ENCODE results near the gene CCRL2. TPM values are rescaled to one million over a fixed set of nuclear protein-coding genes. Genes with fewer than 3 reads are reported as not detected.

CCRL2 gene
- total RNA-seq, 1 experiment from 2014 or later, result not detected

DNA sequence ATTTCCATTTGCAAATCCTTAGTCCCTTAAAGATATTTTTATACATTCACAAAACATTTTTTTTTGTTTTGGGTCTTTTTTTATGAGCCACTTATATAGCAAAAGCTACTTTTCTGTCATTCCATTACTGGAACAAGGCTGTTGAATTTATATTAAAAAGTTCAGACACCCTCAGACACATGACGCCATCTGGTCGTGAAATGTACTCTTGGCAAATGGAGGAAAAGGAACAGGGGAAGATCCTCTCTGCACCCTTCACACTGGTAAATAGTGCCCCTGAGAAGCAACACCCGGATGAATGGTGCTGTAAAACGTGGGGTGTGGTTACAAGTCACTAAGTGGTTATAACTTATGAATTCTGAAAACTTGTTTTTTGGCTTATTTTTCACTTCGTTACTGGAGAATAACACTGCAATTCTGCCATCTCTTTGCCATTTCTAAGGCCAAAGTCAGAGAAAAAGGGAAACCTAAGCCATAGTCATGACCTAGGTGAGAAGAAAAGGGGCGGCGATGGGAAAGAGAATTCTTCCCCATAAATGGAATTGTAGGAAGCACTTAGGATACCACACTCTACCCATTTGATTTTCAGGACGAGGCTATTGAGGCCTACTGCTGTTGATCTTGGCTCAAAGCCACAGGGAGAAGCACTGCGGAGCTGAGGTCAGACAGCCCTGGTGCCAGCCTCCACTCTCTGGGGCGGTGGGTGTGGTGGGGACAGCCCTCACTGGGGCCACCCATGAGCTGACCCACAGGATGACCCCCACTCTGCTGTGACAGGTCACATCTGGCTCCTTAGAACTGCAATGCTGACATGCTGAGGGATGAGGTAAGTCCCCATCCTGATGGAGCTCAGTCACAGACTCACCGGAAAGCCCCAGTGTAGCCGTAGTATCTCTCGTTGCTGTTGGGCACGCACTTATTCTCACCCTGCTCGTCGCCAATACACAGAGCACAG, 35.8 kb downstream of the CCRL2 start:
- no peak for DNase-seq
- no peaks in the 10 kb centered on the region for H3K79me2 ChIP-seq (ENCODE audit: insufficient read depth, low read length)
- H3K9me3 ChIP-seq (ENCODE audit: control insufficient read depth, low read depth, low read length), result no peaks in the 10 kb centered on the region
- WGBS (ENCODE audit: extremely low coverage, insufficient read length, low lambda C conversion rate), result no CpG with 5 or more reads among the region's 16 CpGs
- H3K4me1 Mint-ChIP-seq, result peaks cover 9 to 12% of the 10 kb centered on the region in 2 experiments
- no peak overlapping the region for H2BK5ac ChIP-seq (ENCODE audit: insufficient read length, low read length)
- H3K4me3 Mint-ChIP-seq, result no peak overlapping the region
- no peak overlapping the region for H2BK120ac ChIP-seq (ENCODE audit: low read depth, low read length, poor library complexity, severe bottlenecking)
- no peak overlapping the region for H3K4me2 ChIP-seq (ENCODE audit: insufficient read depth, insufficient read length, low read length)
- H3K79me1 ChIP-seq (ENCODE audit: insufficient read depth, low read depth, low read length, poor library complexity, severe bottlenecking), result no peaks in the 10 kb centered on the region
- H3K27me3 ChIP-seq (ENCODE audit: insufficient read depth, low read length), result no peaks in the 10 kb centered on the region
- no peak overlapping the region for H3K18ac ChIP-seq (ENCODE audit: insufficient read length, low read depth, low read length)
- no peak overlapping the region for H2BK20ac ChIP-seq (ENCODE audit: low read depth, low read length, poor library complexity, severe bottlenecking)
- no peak overlapping the region for H3K27ac Mint-ChIP-seq
- no peak overlapping the region for H2BK12ac ChIP-seq (ENCODE audit: insufficient read length, low read depth, low read length)
- H3K23me2 ChIP-seq (ENCODE audit: insufficient read length, low read depth, low read length, poor library complexity, severe bottlenecking), result no peaks in the 10 kb centered on the region
- H2AK5ac ChIP-seq (ENCODE audit: insufficient read length, low read length), result no peak overlapping the region
- no peaks in the 10 kb centered on the region for H4K20me1 ChIP-seq (ENCODE audit: control insufficient read depth, insufficient read depth, insufficient read length)
- no peak overlapping the region for H2BK15ac ChIP-seq (ENCODE audit: low read depth, low read length)
- peaks cover 4% of the 10 kb centered on the region; the same call in 1 of the 2 replicates for H3K4me1 ChIP-seq (ENCODE audit: insufficient read depth, low read length)
- H3K9ac ChIP-seq (ENCODE audit: extremely low read depth, insufficient read length, low read length), result no peak overlapping the region
- no peaks in the 10 kb centered on the region for H3K36me3 Mint-ChIP-seq (ENCODE audit: insufficient read depth in 1 of 3, low read depth in 3 of 3)
- H4K91ac ChIP-seq (ENCODE audit: insufficient read length, low read depth, low read length), result no peak overlapping the region
- H4K8ac ChIP-seq (replicated peaks; ENCODE audit: insufficient read length, low read depth, low read length), result no peak overlapping the region
- H3T11ph ChIP-seq (ENCODE audit: low read length), result no peak overlapping the region
- no peak overlapping the region for H3K23ac ChIP-seq (ENCODE audit: insufficient read length, low read depth, low read length)
- no peak overlapping the region for H3K14ac ChIP-seq (ENCODE audit: insufficient read depth, low read length)
- H3K27ac ChIP-seq (ENCODE audit: insufficient read length, low read depth, low read length), result no peak overlapping the region
- no peak overlapping the region for H3K4ac ChIP-seq (ENCODE audit: low read depth, low read length)
- no peaks in the 10 kb centered on the region for H3K9me3 Mint-ChIP-seq
- no peak overlapping the region for H3K56ac ChIP-seq (ENCODE audit: insufficient read length, low read depth, low read length)
- TF ChIP-seq CTCF (conservative IDR thresholded peaks at IDR 0.05), result peak; percentile 68
- H2AFZ ChIP-seq (ENCODE audit: low read length), result no peak overlapping the region
- no peak overlapping the region for H4K5ac ChIP-seq (ENCODE audit: insufficient read length, low read depth, low read length)
- no peaks in the 10 kb centered on the region; the same call in 1 of the 2 replicates for H3K27me3 Mint-ChIP-seq (ENCODE audit: low read depth)

Measured in H9 (cell line).